ENCODE measurements around the gene EAPP.

DNA sequence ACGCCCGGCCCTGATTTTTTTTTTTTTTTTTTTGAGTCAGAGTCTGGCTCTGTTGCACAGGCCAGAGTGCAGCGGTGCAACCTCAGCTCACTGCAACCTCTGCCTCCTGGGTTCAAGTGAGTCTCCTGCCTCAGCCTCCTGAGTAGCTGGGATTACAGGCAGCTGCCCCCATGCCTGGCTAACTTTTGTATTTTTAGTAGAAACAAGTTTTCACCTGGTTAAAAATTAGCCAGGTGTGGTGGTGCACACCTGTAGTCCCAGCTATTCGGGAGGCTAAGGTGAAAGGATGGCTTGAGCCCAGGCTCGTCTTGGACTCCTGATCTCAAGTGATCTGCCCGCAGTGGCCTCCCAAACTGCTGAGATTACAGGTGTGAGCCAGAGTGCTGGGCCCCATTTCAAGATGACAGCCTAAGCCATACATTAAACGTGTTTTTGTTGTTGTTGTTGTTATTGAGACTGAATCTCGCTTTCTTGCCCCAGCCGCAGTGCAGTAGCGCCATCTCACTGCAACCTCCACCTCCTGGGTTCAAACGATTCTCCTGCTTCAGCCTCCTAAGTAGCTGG is 42.7 kb upstream of the EAPP start:
- TF ChIP-seq, protein P1, sequence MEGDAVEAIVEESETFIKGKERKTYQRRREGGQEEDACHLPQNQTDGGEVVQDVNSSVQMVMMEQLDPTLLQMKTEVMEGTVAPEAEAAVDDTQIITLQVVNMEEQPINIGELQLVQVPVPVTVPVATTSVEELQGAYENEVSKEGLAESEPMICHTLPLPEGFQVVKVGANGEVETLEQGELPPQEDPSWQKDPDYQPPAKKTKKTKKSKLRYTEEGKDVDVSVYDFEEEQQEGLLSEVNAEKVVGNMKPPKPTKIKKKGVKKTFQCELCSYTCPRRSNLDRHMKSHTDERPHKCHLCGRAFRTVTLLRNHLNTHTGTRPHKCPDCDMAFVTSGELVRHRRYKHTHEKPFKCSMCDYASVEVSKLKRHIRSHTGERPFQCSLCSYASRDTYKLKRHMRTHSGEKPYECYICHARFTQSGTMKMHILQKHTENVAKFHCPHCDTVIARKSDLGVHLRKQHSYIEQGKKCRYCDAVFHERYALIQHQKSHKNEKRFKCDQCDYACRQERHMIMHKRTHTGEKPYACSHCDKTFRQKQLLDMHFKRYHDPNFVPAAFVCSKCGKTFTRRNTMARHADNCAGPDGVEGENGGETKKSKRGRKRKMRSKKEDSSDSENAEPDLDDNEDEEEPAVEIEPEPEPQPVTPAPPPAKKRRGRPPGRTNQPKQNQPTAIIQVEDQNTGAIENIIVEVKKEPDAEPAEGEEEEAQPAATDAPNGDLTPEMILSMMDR (IDR thresholded peaks at IDR 0.05): no peak
- TF ChIP-seq POLR2A (IDR thresholded peaks at IDR 0.05): no peak
